Measurements from ENCODE around the gene PPFIA3. TPM values are rescaled to one million over a fixed set of nuclear protein-coding genes. Genes with fewer than 3 reads are reported as not detected.
A peak's percentile ranks its signal among the peaks of the same experiment; 100 is the strongest.

The PPFIA3 gene
- total RNA-seq, 2 experiments from 2014 or later = 2.0 to 2.8 TPM

DNA sequence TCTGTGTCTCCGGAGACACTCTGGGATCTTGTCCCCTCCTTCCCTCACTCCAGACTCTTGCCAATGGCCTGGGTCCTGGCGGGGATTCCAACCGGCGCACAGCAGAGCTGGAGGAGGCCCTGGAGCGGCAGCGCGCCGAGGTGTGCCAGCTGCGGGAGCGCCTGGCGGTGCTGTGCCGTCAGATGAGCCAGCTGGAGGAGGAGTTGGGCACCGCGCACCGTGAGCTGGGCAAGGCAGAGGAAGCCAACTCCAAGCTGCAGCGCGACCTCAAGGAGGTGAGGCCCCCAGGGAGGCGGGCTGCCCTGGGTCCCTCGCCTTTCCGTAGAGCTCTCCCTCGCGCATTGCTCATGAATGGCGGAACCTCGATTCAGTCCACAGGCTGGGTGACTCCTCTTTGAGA is 11.0 kb downstream of the PPFIA3 start:
- H3K27ac ChIP-seq (ENCODE audit: low read depth in 1 of 2, low read length in 2 of 2) = no peak overlapping the region
- Mint-ChIP-seq H3K27ac (no peak overlapping the region), H3K4me1 (ENCODE audit: low read depth) (peaks cover 34% of the 10 kb centered on the region), H3K9me3 (no peaks in the 10 kb centered on the region), H3K27me3 (peaks cover 4% of the 10 kb centered on the region), H3K4me3 (peak overlapping the region; percentile 15), H3K36me3 (ENCODE audit: low read depth) (no peaks in the 10 kb centered on the region)
- H3K9me3 ChIP-seq (ENCODE audit: control insufficient read depth in 1 of 2, insufficient read depth in 1 of 2, low read length in 2 of 2) = peaks cover 0 to 12% of the 10 kb centered on the region in 2 experiments
- TF ChIP-seq, protein P1, sequence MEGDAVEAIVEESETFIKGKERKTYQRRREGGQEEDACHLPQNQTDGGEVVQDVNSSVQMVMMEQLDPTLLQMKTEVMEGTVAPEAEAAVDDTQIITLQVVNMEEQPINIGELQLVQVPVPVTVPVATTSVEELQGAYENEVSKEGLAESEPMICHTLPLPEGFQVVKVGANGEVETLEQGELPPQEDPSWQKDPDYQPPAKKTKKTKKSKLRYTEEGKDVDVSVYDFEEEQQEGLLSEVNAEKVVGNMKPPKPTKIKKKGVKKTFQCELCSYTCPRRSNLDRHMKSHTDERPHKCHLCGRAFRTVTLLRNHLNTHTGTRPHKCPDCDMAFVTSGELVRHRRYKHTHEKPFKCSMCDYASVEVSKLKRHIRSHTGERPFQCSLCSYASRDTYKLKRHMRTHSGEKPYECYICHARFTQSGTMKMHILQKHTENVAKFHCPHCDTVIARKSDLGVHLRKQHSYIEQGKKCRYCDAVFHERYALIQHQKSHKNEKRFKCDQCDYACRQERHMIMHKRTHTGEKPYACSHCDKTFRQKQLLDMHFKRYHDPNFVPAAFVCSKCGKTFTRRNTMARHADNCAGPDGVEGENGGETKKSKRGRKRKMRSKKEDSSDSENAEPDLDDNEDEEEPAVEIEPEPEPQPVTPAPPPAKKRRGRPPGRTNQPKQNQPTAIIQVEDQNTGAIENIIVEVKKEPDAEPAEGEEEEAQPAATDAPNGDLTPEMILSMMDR (IDR thresholded peaks at IDR 0.05) = no peak
- no peaks in the 10 kb centered on the region for H3K36me3 ChIP-seq (ENCODE audit: insufficient read depth, low read length)
- ChIA-PET CTCF (interaction anchor here (1.0 to 4.4 kb wide), 3 partner anchors 16 to 33 kb away, joined by 3 to 43 read pairs (median 6); partner anchors contain the start of gene LIN7B), POLR2A (interaction anchor here (0.7 kb wide), 1 partner anchor 21 kb away, joined by 4 read pairs; no protein-coding TSS in a partner anchor)
- peaks cover 29% of the 10 kb centered on the region for H3K4me1 ChIP-seq (ENCODE audit: insufficient read depth, low read length)
- DNase-seq (no peak), ATAC-seq (ENCODE audit: poor library complexity) (no peak)
- H3K27me3 ChIP-seq (ENCODE audit: control insufficient read depth in 1 of 2, insufficient read depth in 2 of 2, low read length in 2 of 2) = peaks cover 0 to 12% of the 10 kb centered on the region in 2 experiments
- intact Hi-C loops (cut with DNase I, micrococcal nuclease) = no loop called here
- no peak overlapping the region for H3K4me3 ChIP-seq (ENCODE audit: low read length)

DNA sequence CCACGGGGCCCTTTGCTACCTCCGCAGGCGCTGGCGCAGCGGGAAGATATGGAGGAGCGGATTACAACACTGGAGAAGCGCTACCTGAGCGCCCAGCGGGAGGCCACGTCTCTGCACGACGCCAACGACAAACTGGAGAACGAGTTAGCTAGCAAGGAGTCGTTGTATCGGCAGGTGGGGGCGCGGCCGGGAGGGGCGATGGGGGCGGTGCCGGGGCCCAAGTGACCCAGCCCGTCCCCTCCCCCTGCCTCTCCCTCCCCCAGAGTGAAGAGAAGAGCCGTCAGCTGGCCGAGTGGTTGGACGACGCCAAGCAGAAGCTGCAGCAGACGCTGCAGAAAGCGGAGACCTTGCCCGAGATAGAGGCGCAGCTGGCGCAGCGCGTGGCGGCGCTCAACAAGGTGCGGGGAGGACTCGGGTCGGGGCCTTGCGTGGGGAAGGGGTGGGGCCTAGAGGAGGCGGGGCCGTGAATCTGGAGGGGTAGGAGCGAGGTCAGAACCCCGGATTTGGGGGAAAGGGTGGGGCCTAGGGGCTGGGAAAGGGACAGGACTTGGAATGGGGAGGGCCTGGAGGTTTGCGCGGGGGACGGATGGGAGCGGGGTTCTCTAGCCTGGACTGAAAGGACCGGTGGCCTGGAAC is 13.7 kb downstream of the PPFIA3 start:
- peaks cover 0 to 12% of the 10 kb centered on the region in 2 experiments for H3K9me3 ChIP-seq (ENCODE audit: control insufficient read depth in 1 of 2, insufficient read depth in 1 of 2, low read length in 2 of 2)
- ATAC-seq (ENCODE audit: poor library complexity) = peak; percentile 59
- no peaks in the 10 kb centered on the region for H3K36me3 ChIP-seq (ENCODE audit: insufficient read depth, low read length)
- Mint-ChIP-seq H3K9me3 (no peaks in the 10 kb centered on the region), H3K4me1 (ENCODE audit: low read depth) (peaks cover 29% of the 10 kb centered on the region), H3K4me3 (peak overlapping the region; percentile 80), H3K27ac (no peak overlapping the region), H3K36me3 (ENCODE audit: low read depth) (no peaks in the 10 kb centered on the region), H3K27me3 (peaks cover 8% of the 10 kb centered on the region)
- CTCF ChIA-PET = interaction anchor here (0.7 to 1.3 kb wide), 3 partner anchors 13 to 35 kb away, joined by 3 to 4 read pairs (median 3); no protein-coding TSS in a partner anchor
- peak in 9 of 14 experiments; percentile 38 to 71 (median 49) for DNase-seq
- intact Hi-C loops (cut with DNase I, micrococcal nuclease) = no loop called here
- peak overlapping the region; percentile 38 for H3K4me3 ChIP-seq (ENCODE audit: low read length)
- H3K4me1 ChIP-seq (ENCODE audit: insufficient read depth, low read length) = peaks cover 21% of the 10 kb centered on the region
- peaks cover 0 to 15% of the 10 kb centered on the region in 2 experiments for H3K27me3 ChIP-seq (ENCODE audit: control insufficient read depth in 1 of 2, insufficient read depth in 2 of 2, low read length in 2 of 2)
- no peak overlapping the region for H3K27ac ChIP-seq (ENCODE audit: low read depth in 1 of 2, low read length in 2 of 2)
- POLR2A ChIA-PET = interaction anchor here (1.2 kb wide), 1 partner anchor 35 kb away, joined by 3 read pairs; no protein-coding TSS in a partner anchor
- TF ChIP-seq, protein P1 (IDR thresholded peaks at IDR 0.05) = no peak

DNA sequence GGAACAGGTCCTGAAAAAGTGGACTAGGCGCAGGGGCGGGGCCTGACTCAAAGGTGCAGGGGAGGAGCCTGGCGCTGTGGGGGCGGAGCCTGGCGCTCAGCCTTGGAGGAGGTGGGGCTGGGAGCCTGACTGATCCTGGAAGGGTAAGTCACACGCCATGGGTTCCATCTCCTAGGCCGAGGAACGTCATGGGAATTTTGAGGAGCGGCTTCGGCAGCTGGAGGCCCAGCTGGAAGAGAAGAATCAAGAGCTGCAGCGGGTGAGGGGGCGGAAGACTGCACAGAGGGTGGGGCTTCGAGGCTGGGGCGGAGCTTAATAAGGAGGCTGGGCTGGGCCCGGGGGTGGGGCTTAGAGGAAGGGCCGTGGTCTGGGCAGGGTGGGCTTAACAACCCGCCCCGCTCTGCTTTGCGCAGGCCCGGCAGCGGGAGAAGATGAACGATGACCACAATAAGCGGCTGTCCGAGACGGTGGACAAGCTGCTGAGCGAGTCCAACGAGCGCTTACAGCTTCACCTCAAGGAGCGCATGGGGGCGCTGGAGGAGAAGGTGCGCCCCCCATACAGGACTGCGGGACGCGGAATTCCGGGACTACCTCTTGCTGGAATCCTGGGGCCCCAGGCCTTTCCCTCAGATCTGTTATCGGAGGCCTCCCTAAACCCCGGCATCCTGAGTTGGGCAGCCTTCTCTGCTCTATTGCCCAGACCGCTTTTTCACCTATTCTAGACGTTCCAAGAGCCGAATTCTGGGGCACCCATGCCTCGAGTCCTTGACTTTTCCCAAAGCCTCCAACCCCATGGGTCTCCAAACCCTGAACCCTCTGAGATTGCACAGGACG is 14.5 kb downstream of the PPFIA3 start:
- H3K27ac Mint-ChIP-seq = no peak overlapping the region
- POLR2A ChIA-PET = interaction anchor here (0.6 kb wide), 1 partner anchor 35 kb away, joined by 3 read pairs; no protein-coding TSS in a partner anchor
- intact Hi-C loops (cut with DNase I, micrococcal nuclease) = no loop called here
- peaks cover 21% of the 10 kb centered on the region for H3K4me1 Mint-ChIP-seq (ENCODE audit: low read depth)
- no peaks in the 10 kb centered on the region for H3K36me3 Mint-ChIP-seq (ENCODE audit: low read depth)
- DNase-seq (peak in 11 of 14 experiments; percentile 34 to 74 (median 56)), ATAC-seq (ENCODE audit: poor library complexity) (peak; percentile 79)
- peaks cover 8% of the 10 kb centered on the region for H3K27me3 Mint-ChIP-seq
- Histone ChIP-seq H3K27me3 (ENCODE audit: control insufficient read depth in 1 of 2, insufficient read depth in 2 of 2, low read length in 2 of 2) (peaks cover 0 to 15% of the 10 kb centered on the region in 2 experiments), H3K36me3 (ENCODE audit: insufficient read depth, low read length) (no peaks in the 10 kb centered on the region), H3K4me1 (ENCODE audit: insufficient read depth, low read length) (peaks cover 14% of the 10 kb centered on the region), H3K4me3 (ENCODE audit: low read length) (peak overlapping the region; percentile 38), H3K27ac (ENCODE audit: low read depth in 1 of 2, low read length in 2 of 2) (no peak overlapping the region), H3K9me3 (ENCODE audit: control insufficient read depth in 1 of 2, insufficient read depth in 1 of 2, low read length in 2 of 2) (peaks cover 0 to 12% of the 10 kb centered on the region in 2 experiments)
- CTCF ChIA-PET = interaction anchor here (1.3 kb wide), 2 partner anchors 19 to 27 kb away, joined by 3 read pairs; partner anchors contain the start of gene LIN7B
- peak overlapping the region; percentile 80 for H3K4me3 Mint-ChIP-seq
- no peaks in the 10 kb centered on the region for H3K9me3 Mint-ChIP-seq
- TF ChIP-seq, protein P1 (IDR thresholded peaks at IDR 0.05) = no peak
